ENCODE measurements around the gene PLXNA3.

PLXNA3 gene

GRCh38 chrX:154458116-154458953 lies at the start of gene PLXNA3:
PLXNA3 (plus strand) TSS chrX:154458281; CDS start chrX:154460184, 1,903 bp downstream.
- DNase-seq (ENCODE audit: low read depth in 2 of 2): peak; percentile 20 to 37

- no peak for DNase-seq (ENCODE audit: low read depth in 2 of 2)
Measured at GRCh38 chrX:154408659-154409221, 49.3 kb upstream of the PLXNA3 start.

- no peak for DNase-seq (ENCODE audit: low read depth in 2 of 2)
Measured at GRCh38 chrX:154409222-154409871, 48.7 kb upstream of the PLXNA3 start, which contains the start of gene DNASE1L1. DNASE1L1 (minus strand) TSS chrX:154409254; CDS start chrX:154405568, 3,686 bp downstream.

DNA sequence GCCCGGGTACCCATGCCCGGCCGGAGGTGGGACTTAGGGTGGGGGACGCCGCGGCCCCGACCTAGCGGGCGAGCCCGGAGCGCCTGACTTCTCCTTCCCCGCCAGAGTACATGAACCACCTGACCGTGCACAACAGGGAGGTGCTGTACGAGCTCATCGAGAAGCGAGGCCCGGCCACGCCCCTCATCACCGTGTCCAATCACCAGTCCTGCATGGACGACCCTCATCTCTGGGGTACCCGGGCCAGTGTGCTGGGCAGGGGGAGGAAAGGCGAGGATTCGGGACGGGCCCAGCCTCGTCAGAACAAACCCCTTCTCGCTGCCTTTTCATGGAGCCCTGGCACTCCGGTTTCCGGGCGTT lies 46.1 kb upstream of the PLXNA3 start:
- no peak for DNase-seq (ENCODE audit: low read depth in 2 of 2)

GRCh38 chrX:154412468-154412867 lies 45.6 kb upstream of the PLXNA3 start:
- no peak for DNase-seq (ENCODE audit: low read depth in 2 of 2)

DNA sequence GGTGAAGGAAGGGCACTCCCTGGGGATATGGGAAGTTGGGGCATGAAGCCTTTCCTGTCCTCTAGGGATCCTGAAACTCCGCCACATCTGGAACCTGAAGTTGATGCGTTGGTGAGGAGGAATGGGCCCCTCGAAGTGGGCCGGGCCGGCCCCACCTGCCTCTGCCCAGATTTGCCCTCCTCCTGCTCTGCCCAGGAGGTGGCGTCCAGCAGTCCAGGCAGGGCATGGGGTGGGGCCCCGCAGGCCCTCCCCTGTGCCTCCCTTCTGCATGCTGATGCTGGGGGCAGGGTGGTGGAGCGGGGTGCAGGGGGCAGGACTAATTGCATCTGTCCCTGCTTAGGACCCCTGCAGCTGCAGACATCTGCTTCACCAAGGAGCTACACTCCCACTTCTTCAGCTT lies 44.9 kb upstream of the PLXNA3 start:
- DNase-seq (ENCODE audit: low read depth in 2 of 2): no peak

- DNase-seq (ENCODE audit: low read depth in 2 of 2): no peak
Measured at GRCh38 chrX:154417157-154417556, 40.9 kb upstream of the PLXNA3 start.

DNA sequence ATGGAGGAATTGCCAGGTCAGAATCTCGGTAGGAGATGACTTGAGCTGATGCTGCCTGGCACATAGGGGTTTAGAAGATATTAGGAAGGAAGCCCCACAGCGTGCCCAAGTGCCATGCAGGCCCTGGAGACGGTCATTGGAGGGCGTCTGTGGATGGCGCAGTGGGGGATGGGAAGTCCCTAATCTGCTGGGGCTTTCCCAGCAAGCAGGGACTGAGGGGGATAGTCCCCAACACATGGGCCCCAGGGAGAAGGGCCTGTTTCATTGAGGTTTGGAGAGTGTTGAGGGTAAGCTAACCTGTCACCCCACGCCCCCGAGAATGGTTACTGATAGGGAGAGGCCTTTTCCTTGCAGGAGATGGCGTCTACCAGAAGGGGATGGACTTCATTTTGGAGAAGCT lies 38.9 kb upstream of the PLXNA3 start:
- no peak for DNase-seq (ENCODE audit: low read depth in 2 of 2)

- no peak for DNase-seq (ENCODE audit: low read depth in 2 of 2)
Measured at GRCh38 chrX:154419688-154420401, 38.2 kb upstream of the PLXNA3 start.

- no peak for DNase-seq (ENCODE audit: low read depth in 2 of 2)
Measured at GRCh38 chrX:154420402-154420756, 37.7 kb upstream of the PLXNA3 start.

DNA sequence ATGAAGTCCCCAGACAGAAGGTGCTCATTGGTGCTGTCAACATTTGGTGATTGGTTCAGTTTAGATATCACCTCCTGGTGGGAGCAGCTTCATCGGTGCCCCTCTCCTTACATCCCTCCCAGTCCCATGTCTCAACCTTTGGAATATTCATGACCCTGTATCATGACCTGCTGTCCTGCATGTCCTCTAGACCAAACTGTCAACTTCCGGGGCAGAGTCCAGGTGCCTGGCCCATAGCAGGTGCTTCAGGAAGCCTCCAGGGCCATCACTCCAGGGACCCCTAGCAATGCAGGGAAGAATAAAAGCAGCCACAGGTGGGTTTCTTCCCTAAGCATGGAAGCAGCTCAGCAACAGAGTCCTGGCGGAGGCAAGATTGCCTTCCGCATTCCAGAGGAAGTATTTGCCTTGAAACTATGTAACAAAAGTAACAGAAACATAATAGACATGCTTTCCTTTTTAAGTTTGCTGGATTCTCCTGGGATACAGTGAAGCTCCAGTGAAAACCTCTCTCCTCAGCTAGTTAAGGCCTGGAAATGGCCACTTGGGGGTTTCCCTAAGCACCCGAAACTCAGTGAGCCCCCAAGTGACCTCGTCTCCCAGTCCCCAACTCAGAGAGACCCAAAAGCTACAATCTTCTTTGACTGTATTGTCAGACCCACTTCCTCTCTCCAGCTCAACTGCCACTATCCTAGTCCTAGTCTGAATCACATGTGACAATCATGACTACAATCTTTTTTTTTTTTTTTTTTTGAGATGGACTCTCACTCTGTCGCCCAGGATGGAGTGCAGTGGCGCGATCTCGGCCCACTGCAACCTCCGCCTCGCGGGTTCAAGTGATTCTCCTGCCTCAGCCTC lies 30.9 kb upstream of the PLXNA3 start:
- DNase-seq (ENCODE audit: low read depth in 2 of 2): no peak

DNA sequence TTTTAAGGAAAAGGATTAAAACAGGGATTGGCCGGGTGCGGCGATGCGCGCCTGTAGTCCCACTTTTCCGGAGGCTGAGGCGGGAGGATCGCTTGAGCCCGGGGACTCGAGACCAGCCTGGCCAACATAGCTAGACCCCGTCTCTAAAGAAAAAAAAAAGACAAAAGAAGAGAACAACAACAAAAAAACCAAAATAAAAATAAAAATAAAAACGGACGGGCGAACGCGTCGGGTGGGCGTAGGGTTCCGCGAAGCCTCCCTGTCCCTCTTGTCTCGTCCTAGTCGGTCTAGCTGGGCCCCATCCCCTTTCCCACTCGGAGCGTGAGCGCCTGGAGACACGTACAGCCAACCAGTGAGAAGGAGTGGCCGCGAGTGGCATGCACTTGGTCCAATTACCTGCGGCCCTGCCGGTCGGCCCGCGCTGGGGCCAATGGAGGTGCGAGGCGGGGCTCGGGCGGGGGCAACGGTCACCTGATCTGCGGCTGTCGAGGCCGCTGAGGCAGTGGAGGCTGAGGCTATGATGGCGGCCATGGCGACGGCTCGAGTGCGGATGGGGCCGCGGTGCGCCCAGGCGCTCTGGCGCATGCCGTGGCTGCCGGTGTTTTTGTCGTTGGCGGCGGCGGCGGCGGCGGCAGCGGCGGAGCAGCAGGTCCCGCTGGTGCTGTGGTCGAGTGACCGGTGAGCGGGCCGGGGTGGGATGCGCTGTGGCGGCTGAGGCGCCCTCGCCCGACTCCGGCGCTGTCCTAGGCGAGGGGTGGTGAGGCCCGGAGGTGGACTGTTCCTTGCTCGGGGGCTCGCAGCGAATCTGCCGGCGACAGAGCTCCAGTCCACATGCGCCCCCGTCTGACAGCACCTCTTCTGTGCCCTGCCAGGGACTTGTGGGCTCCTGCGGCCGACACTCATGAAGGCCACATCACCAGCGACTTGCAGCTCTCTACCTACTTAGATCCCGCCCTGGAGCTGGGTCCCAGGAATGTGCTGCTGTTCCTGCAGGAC lies 29.6 kb upstream of the PLXNA3 start, which contains the start of gene ATP6AP1:
Gene ATP6AP1, plus strand, starts transcription at position 502 of the 996 bp plus-strand sequence. Its CDS starts 16 bp downstream, at position 518.
- DNase-seq (ENCODE audit: low read depth in 2 of 2): peak; percentile 69 to 72

DNA sequence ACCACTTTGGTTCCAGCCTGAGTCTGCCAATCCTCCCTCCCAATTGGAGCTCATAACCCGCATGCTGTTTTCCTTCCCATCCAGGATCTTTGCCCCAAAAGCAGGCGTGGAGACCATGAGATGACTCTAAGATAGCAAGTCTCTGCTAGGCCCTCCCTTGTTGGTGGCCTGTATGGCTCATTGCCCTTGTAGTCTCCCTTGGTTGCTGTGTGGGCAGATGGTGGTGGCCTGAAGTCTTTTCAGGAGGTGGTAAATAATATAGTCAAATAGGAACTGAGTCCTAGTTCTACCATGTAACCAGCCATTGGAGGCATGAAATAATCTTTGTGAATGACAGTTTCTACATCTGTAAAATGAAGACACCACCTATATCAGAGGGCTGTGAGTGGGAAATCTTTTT lies 28.4 kb upstream of the PLXNA3 start:
- DNase-seq (ENCODE audit: low read depth in 2 of 2): no peak

DNA sequence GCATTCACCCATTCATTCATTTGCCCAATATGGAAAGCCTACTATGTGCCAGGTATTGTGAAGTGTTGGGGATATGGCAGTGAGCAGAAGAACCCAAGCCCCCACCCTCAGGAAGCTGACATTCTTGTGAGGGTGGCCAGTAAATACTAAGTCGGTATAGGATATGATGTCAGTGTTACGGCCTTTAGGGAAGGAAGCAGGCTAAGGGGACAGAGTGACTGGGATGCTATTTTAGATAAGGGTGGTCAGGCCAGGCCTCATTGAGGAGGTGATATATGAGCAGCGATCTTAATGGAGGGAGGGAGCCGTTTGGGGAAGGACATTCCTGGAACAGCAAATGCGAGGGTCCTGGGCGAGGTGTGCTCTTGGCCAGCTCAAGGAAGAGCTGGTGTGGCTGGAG lies 27.6 kb upstream of the PLXNA3 start:
- DNase-seq (ENCODE audit: low read depth in 2 of 2): no peak

DNA sequence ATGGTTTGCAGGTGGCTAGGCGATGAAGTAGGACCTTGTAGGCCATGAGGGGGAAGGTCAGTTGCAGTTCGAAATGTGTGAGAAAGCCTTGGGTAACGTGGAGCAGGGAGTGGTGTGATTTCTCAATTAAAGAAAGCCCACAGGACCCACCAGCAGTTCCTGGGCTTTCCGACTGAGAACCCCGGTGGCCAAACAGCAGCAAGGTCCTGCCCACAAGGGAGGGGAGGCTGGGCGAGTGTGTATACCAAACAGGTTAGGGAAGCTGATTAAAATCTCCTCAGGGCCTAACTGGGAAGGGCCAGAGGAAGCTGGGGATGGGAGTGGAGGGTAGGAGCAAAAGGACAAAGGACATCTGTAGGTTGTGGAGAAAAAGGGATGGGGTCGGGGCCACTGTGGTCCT lies 27.2 kb upstream of the PLXNA3 start:
- no peak for DNase-seq (ENCODE audit: low read depth in 2 of 2)

DNA sequence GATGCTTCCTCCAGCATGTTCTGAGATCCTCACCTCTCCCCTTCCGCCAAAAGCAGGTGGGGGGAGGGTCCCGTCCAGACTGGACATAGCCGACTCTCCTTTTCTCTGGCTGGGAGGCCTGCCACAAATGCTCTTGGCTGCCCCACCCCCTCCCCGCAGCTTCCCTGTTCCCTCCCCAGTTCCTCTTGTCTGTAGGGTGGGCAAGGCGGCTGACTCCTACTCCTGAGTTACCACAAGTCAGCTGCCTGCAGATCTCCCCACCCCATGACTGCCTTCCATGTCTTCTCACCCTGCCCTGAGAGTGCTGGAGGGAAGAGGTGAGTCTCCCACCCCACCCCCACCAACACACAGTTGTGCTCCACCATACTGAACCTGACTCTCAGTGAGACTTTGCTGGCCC lies 26.7 kb upstream of the PLXNA3 start:
- no peak for DNase-seq (ENCODE audit: low read depth in 2 of 2)

- no peak for DNase-seq (ENCODE audit: low read depth in 2 of 2)
Measured at GRCh38 chrX:154432210-154432609, 25.9 kb upstream of the PLXNA3 start.

GRCh38 chrX:154433605-154434004 lies 24.5 kb upstream of the PLXNA3 start:
- no peak for DNase-seq (ENCODE audit: low read depth in 2 of 2)

DNA sequence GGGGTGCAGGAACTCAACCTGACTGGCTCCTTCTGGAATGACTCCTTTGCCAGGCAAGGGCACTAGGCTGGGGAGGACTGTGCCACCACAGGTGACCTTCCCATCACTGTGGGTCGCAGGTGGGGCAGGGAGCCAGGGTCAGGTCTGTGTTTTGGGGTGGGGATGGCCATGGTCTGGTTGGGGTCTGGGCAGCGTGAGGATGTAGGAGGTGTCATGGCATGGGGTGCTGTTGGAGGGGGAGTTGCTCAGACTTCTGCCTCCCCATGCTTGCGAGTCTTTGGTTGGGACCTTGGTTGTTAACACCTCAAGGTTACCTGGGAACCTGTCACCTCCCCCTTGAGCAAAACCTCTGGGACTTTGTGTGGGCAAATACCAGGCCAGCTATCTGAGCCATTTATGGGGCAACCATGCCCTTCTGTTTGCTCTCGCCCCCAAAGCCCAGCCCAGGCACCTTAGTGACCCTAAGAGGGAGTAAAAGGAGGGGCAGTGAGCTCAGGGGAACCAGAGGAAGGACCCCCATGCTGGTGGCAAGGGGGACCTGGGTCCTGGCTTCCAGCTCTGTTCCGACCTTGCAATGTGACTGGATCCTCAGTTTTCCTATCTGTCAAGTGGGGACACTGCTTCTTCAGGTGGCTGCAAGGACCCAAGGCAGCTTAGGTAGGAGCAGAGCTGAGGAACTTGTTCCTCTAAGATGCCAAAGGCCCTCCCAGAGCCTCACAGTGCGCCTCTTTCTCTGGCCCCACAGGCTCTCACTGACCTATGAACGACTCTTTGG lies 23.5 kb upstream of the PLXNA3 start:
- DNase-seq (ENCODE audit: low read depth in 2 of 2): no peak
